Left ventricle myocardium inferior (tissue), 1 donor: ENCODE results near the gene PCNT. TPM values are rescaled to one million over a fixed set of nuclear protein-coding genes. Genes with fewer than 3 reads are reported as not detected.

Source experiments
- DNase-seq: peaks from one replicate; pipeline ENCODE4 v3.0.0-alpha.2; 2020
- H3K27ac ChIP-seq: fragments of 200-600 bp; replicated peaks from 2 replicates; pipeline ENCODE4 v1.8.0; 2021
- H3K27me3 ChIP-seq: fragments of 200-600 bp; 2 replicates; pipeline ENCODE4 v1.8.0; 2021; ENCODE audit warnings: low read depth
- H3K36me3 ChIP-seq: fragments of 200-600 bp; 2 replicates; pipeline ENCODE4 v1.8.0; 2021
- H3K4me1 ChIP-seq: fragments of 200-600 bp; 2 replicates; pipeline ENCODE4 v1.8.0; 2021
- H3K4me3 ChIP-seq: fragments of 200-600 bp; 2 replicates; pipeline ENCODE4 v1.8.0; 2021; ENCODE audit warnings: mild to moderate bottlenecking, moderate library complexity
- H3K9me3 ChIP-seq: fragments of 200-600 bp; replicated peaks from 2 replicates; pipeline ENCODE4 v1.8.0; 2021
- intact Hi-C: fragments of 100-400 bp; cut with micrococcal nuclease; formaldehyde crosslinking; loops from one replicate; pipeline ENCODE4 v1.11.0; 2022
- total RNA-seq: library from RNA; stranded (reverse); fragmentation: NEBNext Ultra II Directional; extraction: Animal tissue kit (Norgen Biotek cat#: 25700); gene quantifications from one replicate; pipeline ENCODE4 v1.2.1, GENCODE V29; 2021
- TF ChIP-seq, protein P1 (sequence below): fragments of 200-600 bp; IDR thresholded peaks from 2 replicates; pipeline ENCODE4 v1.8.0; 2021; ENCODE audit warnings: antibody characterized with exemption, mild to moderate bottlenecking, borderline replicate concordance
- donor health status: DM: no; HTN: yes; CAD: no; lungs with severe emphysema.

Gene PCNT
- total RNA-seq, 1 donor from 2014 or later, result 36.3 TPM

DNA sequence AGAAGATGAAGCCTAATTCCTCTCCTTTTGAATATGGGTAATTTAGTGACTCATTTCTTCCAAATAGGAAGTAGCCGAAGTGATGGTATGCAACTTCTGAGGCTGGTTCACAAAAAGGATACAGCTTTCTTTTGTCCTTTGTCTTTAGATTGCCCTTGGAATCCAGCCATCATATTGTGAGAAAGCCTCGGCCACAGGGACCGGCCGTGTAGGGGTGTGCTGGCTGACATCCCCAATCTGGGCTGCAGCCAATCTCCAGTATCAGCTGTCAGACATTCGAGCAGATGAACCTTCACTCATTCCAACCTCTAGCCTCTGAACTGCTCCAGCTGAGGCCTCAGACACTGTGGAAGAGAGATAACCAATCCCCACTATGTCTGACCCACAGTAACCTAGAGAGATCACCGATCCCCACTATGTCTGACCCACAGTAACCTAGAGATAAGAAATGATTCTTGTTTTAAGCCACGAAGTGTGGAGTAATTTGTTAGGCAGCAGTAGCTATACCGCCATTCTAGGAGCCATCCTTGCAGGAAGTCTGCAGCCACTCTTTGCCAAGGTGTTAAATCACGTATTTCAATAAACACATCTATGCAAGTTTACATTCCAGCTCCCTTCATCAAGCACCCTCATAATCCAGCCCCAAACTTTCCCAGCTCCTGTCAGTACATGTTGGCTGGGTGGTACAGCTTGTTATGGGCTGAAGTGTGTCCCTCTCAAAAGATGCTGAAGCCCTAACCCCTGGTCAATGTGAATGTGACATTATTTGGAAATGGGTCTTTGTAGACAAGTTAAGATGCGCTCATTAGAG lies 131.8 kb downstream of the PCNT start:
- Histone ChIP-seq H3K36me3 (peaks cover 5% of the 10 kb centered on the region), H3K4me3 (peak overlapping the region; percentile 98), H3K9me3 (no peaks in the 10 kb centered on the region), H3K27ac (peak overlapping the region; percentile 98), H3K4me1 (peaks cover 81% of the 10 kb centered on the region), H3K27me3 (no peaks in the 10 kb centered on the region)
- DNase-seq, result no peak
- TF ChIP-seq, protein P1, sequence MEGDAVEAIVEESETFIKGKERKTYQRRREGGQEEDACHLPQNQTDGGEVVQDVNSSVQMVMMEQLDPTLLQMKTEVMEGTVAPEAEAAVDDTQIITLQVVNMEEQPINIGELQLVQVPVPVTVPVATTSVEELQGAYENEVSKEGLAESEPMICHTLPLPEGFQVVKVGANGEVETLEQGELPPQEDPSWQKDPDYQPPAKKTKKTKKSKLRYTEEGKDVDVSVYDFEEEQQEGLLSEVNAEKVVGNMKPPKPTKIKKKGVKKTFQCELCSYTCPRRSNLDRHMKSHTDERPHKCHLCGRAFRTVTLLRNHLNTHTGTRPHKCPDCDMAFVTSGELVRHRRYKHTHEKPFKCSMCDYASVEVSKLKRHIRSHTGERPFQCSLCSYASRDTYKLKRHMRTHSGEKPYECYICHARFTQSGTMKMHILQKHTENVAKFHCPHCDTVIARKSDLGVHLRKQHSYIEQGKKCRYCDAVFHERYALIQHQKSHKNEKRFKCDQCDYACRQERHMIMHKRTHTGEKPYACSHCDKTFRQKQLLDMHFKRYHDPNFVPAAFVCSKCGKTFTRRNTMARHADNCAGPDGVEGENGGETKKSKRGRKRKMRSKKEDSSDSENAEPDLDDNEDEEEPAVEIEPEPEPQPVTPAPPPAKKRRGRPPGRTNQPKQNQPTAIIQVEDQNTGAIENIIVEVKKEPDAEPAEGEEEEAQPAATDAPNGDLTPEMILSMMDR, result no peak
- intact Hi-C loops, result no loop called here

DNA sequence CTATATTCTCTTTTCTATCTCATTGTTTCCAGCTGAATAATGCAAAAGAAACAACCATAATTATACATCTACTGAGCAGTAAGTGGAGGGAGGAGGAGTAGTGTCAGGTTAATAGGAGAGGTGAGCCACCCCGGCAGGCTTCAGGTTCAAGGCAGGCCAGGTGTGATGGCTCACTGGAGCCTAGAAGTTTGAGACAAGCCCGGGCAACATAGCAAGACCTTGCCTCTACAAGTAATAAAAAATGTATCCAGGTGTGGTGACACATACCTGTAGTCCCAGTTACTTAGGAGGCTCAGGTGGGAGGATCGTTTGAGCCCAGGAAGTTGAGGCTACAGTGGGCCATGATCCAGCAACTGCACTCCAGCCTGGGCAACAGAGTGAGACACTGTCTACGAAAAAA lies 132.8 kb downstream of the PCNT start:
- H3K4me1 ChIP-seq, result peaks cover 91% of the 10 kb centered on the region
- H3K27ac ChIP-seq, result peak overlapping the region; percentile 98
- TF ChIP-seq, protein P1, result no peak
- intact Hi-C loops, result no loop called here
- H3K27me3 ChIP-seq, result no peaks in the 10 kb centered on the region
- no peaks in the 10 kb centered on the region for H3K9me3 ChIP-seq
- peak overlapping the region; percentile 98 for H3K4me3 ChIP-seq
- H3K36me3 ChIP-seq, result peaks cover 5% of the 10 kb centered on the region
- DNase-seq, result no peak

DNA sequence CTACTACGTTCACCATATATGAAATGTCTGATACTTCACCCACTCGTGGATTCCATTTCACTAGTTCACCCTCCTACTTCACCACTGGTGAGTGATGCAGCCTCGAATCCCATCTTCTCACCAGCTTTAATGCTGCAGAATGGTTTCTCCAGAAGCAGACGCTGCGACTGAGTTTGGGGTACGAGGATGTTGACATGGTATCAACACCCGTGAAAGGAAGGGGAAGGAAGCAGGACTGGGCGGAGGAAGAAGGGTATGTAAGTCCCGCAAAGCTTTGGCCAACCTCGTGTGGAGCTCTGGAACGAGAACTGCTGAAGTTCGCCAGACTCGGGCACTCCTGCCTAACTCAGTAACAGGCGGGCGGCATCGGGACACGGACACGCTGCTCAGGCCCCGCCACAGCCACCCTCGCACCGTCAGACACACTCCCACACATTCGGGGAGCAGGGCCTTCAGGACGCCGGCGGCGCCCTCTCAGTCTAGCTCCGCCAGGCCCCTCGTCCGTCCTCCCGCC lies 133.9 kb downstream of the PCNT start:
- peak overlapping the region; percentile 98 for H3K27ac ChIP-seq
- H3K4me1 ChIP-seq, result peaks cover 94% of the 10 kb centered on the region
- intact Hi-C loops, result no loop called here

DNA sequence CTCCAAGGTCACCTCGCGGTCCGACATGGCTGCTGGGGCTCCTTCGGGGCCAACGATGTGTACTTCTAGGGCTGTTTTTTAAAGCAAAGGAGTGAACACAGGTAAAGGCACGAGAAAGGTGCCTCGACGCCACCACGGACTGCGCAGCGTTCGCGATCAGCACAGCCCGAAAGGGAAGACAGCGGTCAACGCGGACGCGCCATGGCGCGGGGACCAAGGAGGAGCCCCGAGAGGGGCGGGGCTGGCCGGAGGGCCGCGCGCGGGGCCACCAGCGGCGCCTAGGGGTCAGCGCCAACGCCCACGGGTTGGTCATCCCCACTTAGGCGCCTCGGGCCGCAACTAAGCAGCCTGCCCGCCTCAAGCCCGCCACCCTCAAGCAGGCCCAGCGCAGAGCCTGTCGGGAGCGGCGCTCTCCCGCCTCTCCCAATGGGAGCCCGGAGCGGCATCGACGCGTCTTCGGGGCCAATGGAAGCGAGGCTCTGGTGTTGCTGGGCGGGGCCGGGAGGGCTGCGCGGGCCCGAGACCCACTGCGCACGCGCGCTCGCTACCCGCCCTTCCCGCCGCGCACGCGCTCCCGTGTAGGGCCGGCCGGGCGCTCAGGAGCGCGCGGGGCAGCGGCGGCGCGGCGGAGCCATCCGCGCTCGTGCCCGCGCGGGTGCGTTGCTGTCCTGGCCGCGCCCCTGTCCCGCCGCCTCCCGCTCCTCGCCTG lies 134.5 kb downstream of the PCNT start, which contains the start of gene DIP2A:
Gene DIP2A, plus strand, starts transcription at position 577 of the 709 bp plus-strand sequence. CDS start 241 bp downstream, outside the sequence.
- peak; percentile 95 for DNase-seq
- Histone ChIP-seq H3K27ac (peak within 1 kb of the TSS; percentile 98), H3K36me3 (peaks cover 13% of the 10 kb centered on the region), H3K27me3 (no peaks in the 10 kb centered on the region), H3K4me1 (peaks cover 93% of the 10 kb centered on the region), H3K4me3 (peak within 1 kb of the TSS; percentile 98), H3K9me3 (no peaks in the 10 kb centered on the region)
- intact Hi-C loops, result no loop called here
- TF ChIP-seq, protein P1, result no peak

More for the DNA sequence above, 133.9 kb downstream of the PCNT start:
- Histone ChIP-seq H3K36me3 (peaks cover 7% of the 10 kb centered on the region), H3K27me3 (no peaks in the 10 kb centered on the region), H3K4me3 (peak overlapping the region; percentile 98), H3K9me3 (no peaks in the 10 kb centered on the region)
- TF ChIP-seq, protein P1, result no peak
- DNase-seq, result peak; percentile 41

DNA sequence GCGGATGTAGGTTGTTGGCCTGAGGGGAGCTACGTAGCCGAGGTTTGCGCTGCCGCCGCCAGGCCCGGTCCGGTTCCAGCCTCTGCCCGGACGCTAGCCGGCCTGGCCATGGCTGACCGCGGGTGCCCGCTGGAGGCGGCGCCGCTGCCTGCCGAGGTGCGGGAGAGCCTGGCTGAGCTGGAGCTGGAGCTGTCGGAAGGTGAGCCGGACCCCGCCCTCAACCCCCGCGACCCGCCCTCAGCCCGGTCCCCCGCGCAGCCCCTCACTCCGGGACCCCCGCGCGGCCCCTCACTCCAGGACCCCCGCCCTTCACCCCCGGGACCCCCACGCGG lies 135.0 kb downstream of the PCNT start:
- peaks cover 88% of the 10 kb centered on the region for H3K4me1 ChIP-seq
- TF ChIP-seq, protein P1, result peak; percentile 16
- no peaks in the 10 kb centered on the region for H3K9me3 ChIP-seq
- H3K27me3 ChIP-seq, result no peaks in the 10 kb centered on the region
- DNase-seq, result no peak
- peaks cover 13% of the 10 kb centered on the region for H3K36me3 ChIP-seq
- H3K4me3 ChIP-seq, result peak overlapping the region; percentile 98
- peak overlapping the region; percentile 98 for H3K27ac ChIP-seq
- intact Hi-C loops, result no loop called here
